Keratinocyte (primary cell): Measurements from ENCODE around the gene SLC66A1. TPM values are rescaled to one million over a fixed set of nuclear protein-coding genes. Genes with fewer than 3 reads are reported as not detected.

Source experiments
- DNase-seq: peaks from one replicate; pipeline ENCODE4 v3.0.0-alpha.2; 2011; ENCODE audit warnings: low read depth, missing footprints, low spot score
- FAIRE-seq: peaks from 2 replicates; lab custom pipeline; 2011; peaks lifted over from hg19 to GRCh38; lab: Jason Lieb, UNC
- H2AFZ ChIP-seq: 2 replicates; pipeline ENCODE4 v1.6.0; 2012; ENCODE audit warnings: low read length, control low read depth, inconsistent platforms; ENCODE audit not compliant: control insufficient read depth
- H3K27ac ChIP-seq: 2 replicates; pipeline ENCODE4 v1.5.1; 2011; ENCODE audit warnings: low read length; ENCODE audit not compliant: control insufficient read depth, insufficient read depth
- H3K27me3 ChIP-seq: 3 replicates; pipeline ENCODE4 v1.6.0; 2011; ENCODE audit warnings: low read length; ENCODE audit not compliant: control insufficient read depth, insufficient read depth; ENCODE audit errors: extremely low read depth
- H3K36me3 ChIP-seq, 2 experiments: 2 replicates in 1 of 2; 3 replicates in 1 of 2; pipeline ENCODE4 v1.5.1; 2011; ENCODE audit warnings: low read length in 2 of 2, mild to moderate bottlenecking in 1 of 2; ENCODE audit not compliant: control insufficient read depth in 2 of 2, insufficient read depth in 2 of 2; ENCODE audit errors: extremely low read depth in 1 of 2
- H3K4me1 ChIP-seq: 3 replicates; pipeline ENCODE4 v1.5.1; 2011; ENCODE audit warnings: low read length; ENCODE audit not compliant: control insufficient read depth, insufficient read depth; ENCODE audit errors: extremely low read depth
- H3K4me2 ChIP-seq: 3 replicates; pipeline ENCODE4 v1.6.0; 2011; ENCODE audit warnings: low read depth, low read length; ENCODE audit not compliant: control insufficient read depth, insufficient read depth; ENCODE audit errors: extremely low read depth
- H3K4me3 ChIP-seq, 3 experiments: fragments of 200-600 bp in 1 of 3; sonication (generic) in 1 of 3; 2 replicates in 2 of 3; 3 replicates in 1 of 3; pipeline ENCODE4 v1.5.1; 2011 to 2016; ENCODE audit warnings: low read length in 3 of 3, mild to moderate bottlenecking in 3 of 3, control low read depth in 2 of 3, inconsistent platforms in 1 of 3, low read depth in 1 of 3, mixed read lengths in 1 of 3, mixed run types in 1 of 3, moderate library complexity in 1 of 3; ENCODE audit not compliant: control insufficient read depth in 2 of 3, insufficient read depth in 2 of 3; ENCODE audit errors: extremely low read depth in 1 of 3
- H3K79me2 ChIP-seq: 2 replicates; pipeline ENCODE4 v1.6.0; 2012; ENCODE audit warnings: low read length; ENCODE audit not compliant: control insufficient read depth, insufficient read depth
- H3K9ac ChIP-seq: 3 replicates; pipeline ENCODE4 v1.6.0; 2011; ENCODE audit warnings: low read length; ENCODE audit not compliant: control insufficient read depth, insufficient read depth; ENCODE audit errors: extremely low read depth
- H3K9me1 ChIP-seq: 3 replicates; pipeline ENCODE4 v1.6.0; 2011; ENCODE audit warnings: low read length; ENCODE audit not compliant: control insufficient read depth, insufficient read depth; ENCODE audit errors: extremely low read depth
- H3K9me3 ChIP-seq: 2 replicates; pipeline ENCODE4 v1.5.1; 2012; ENCODE audit warnings: low read depth, low read length; ENCODE audit not compliant: control insufficient read depth
- H4K20me1 ChIP-seq: 3 replicates; pipeline ENCODE4 v1.6.0; 2011; ENCODE audit warnings: low read length; ENCODE audit not compliant: control insufficient read depth, insufficient read depth; ENCODE audit errors: extremely low read depth
- EZH2 ChIP-seq: IDR thresholded peaks from one replicate; pipeline ENCODE4 v1.6.1; 2012; ENCODE audit warnings: inconsistent platforms, mild to moderate bottlenecking, low read length, moderate library complexity
- dilution Hi-C: fragments of 300-500 bp; cut with MboI; formaldehyde crosslinking; loops from one replicate; pipeline ENCODE4 v1.7.0; 2020; ENCODE audit warnings: low sequenced_read_pairs; ENCODE audit not compliant: extremely low pct_ligation_motif_present
- polyA plus RNA-seq, 5 experiments: library from polyadenylated mRNA; depleted of rRNA in 3 of 5; stranded (reverse) in 3 of 5; stranded (forward) in 1 of 5; unstranded in 1 of 5; fragments of >200 nt; gene quantifications; 1 replicate in 1 of 5; 2 replicates in 3 of 5; 3 replicates in 1 of 5; pipeline versions ENCODE4 v1.2.1 to v1.2.3, GENCODE V29; 2011 to 2012; ENCODE audit warnings: missing spikeins in 2 of 5, low read depth in 1 of 5, low replicate concordance in 1 of 5
- TF ChIP-seq, protein P1 (sequence below), 3 experiments: IDR thresholded peaks in 1 of 3; conservative IDR thresholded peaks in 1 of 3; optimal IDR thresholded peaks in 1 of 3; 2 replicates in 2 of 3; 3 replicates in 1 of 3; pipeline versions ENCODE3 to v1.5.1; 2011; ENCODE audit warnings: low read length in 3 of 3, mild to moderate bottlenecking in 3 of 3, moderate library complexity in 2 of 3, control low read depth in 1 of 3, inconsistent platforms in 1 of 3; ENCODE audit not compliant: insufficient read depth in 2 of 3; ENCODE audit errors: extremely low read depth in 1 of 3

SLC66A1 gene
- polyA plus RNA-seq, 1 donor (not counting 4 experiments of a cell fraction or from before 2014, with no cell fraction given): 8.0 TPM

DNA sequence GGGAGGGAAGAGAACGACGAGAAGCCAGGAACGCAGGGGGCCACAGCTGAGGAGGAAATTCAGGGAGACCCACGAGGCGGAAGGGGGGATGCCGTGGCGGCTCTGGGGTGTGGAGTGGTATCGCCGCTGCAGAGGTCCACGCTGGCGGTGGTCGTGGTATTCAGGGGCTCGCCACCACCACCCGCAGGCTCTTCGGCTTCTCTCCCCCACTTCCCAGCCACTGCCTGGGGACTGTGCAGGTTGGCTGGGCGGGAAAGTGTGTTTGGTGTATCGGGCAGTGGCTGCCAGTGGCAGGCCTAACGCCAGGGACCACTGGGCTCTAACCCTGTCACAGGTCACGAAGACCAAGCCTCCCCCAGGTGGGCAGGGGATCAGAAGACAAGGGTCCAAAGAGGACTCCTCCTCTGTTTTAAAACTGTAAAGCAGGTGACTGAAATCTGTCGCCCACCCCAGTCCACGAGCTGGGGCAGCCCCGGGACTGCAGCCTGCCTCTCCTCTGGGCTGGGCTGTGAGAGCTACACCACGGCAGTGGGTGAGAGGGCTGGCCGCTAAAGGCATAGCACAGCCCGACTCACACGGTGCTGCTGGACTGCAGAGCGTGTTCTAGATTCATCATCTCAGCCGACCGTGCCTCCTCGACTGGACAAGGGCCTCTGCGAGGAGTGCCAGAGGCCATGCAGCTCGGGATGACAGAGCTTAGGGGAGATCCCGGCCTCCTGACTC, 30.9 kb downstream of the SLC66A1 start:
- Histone ChIP-seq H3K27ac (no peak overlapping the region), H3K9ac (no peak overlapping the region), H3K4me2 (no peak overlapping the region), H4K20me1 (peaks cover 4% of the 10 kb centered on the region), H3K4me3 (no peak overlapping the region), H2AFZ (no peak overlapping the region), H3K9me3 (no peaks in the 10 kb centered on the region), H3K27me3 (no peaks in the 10 kb centered on the region), H3K4me1 (peaks cover 2% of the 10 kb centered on the region), H3K36me3 (peaks cover 30 to 38% of the 10 kb centered on the region in 2 experiments), H3K9me1 (no peaks in the 10 kb centered on the region), H3K79me2 (no peaks in the 10 kb centered on the region)
- dilution Hi-C loops: no loop called here
- TF ChIP-seq, protein P1, sequence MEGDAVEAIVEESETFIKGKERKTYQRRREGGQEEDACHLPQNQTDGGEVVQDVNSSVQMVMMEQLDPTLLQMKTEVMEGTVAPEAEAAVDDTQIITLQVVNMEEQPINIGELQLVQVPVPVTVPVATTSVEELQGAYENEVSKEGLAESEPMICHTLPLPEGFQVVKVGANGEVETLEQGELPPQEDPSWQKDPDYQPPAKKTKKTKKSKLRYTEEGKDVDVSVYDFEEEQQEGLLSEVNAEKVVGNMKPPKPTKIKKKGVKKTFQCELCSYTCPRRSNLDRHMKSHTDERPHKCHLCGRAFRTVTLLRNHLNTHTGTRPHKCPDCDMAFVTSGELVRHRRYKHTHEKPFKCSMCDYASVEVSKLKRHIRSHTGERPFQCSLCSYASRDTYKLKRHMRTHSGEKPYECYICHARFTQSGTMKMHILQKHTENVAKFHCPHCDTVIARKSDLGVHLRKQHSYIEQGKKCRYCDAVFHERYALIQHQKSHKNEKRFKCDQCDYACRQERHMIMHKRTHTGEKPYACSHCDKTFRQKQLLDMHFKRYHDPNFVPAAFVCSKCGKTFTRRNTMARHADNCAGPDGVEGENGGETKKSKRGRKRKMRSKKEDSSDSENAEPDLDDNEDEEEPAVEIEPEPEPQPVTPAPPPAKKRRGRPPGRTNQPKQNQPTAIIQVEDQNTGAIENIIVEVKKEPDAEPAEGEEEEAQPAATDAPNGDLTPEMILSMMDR (optimal IDR thresholded peaks at IDR 0.05 in 1 of 3, IDR thresholded peaks at IDR 0.05 in 1 of 3, conservative IDR thresholded peaks at IDR 0.05 in 1 of 3; ENCODE audit: extremely low read depth in 1 of 3, insufficient read depth in 2 of 3, low read length in 3 of 3): no peak
- TF ChIP-seq EZH2: no peak
- FAIRE-seq: no peak
- no peak for DNase-seq

DNA sequence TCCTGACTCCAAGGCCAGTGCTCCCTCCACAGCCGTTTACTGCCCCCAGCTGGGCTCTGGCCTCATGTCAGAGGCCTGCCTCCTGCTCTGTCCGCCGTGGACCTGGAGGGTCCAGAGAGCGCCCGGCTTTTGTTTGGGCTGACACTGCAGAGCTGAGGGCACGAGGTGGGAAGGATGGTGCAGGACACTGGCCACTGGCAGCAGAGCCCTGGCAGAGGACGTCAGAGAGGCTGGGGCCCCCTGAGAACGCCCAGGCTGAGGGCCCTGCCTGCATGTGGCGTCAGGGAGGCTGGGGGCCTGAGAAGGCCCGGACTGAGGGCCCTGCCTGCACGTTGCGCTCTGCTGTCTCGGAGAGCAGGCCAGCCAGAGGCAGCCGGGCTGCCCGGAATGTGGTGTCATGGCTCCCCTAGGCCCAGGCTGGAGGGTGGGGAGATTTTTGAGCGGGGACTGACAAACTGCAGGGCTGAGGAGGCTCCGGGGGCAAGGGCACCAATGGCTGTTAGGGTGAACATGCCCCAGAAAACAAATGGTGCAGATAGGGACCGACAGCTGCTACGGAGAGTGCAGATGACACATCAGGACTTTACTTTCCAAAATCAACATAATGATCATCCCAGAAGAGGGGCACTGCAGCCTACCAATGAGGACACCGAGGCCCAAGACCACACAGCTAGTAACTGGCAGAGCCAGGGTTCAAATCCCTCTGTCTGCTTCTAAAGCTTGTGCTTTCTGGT, 31.7 kb downstream of the SLC66A1 start:
- H3K9ac ChIP-seq: no peak overlapping the region
- no peak overlapping the region for H3K27ac ChIP-seq
- H3K27me3 ChIP-seq: no peaks in the 10 kb centered on the region
- no peaks in the 10 kb centered on the region for H3K9me3 ChIP-seq
- peaks cover 32 to 45% of the 10 kb centered on the region in 2 experiments for H3K36me3 ChIP-seq
- no peak for FAIRE-seq
- dilution Hi-C loops: no loop called here
- no peaks in the 10 kb centered on the region for H3K79me2 ChIP-seq
- H3K4me2 ChIP-seq: no peak overlapping the region
- DNase-seq: no peak
- peaks cover 4% of the 10 kb centered on the region for H4K20me1 ChIP-seq
- no peaks in the 10 kb centered on the region for H3K9me1 ChIP-seq
- H3K4me1 ChIP-seq: peaks cover 2% of the 10 kb centered on the region
- H3K4me3 ChIP-seq: no peak overlapping the region
- no peak overlapping the region for H2AFZ ChIP-seq
- TF ChIP-seq, protein P1 (optimal IDR thresholded peaks at IDR 0.05 in 1 of 3, IDR thresholded peaks at IDR 0.05 in 1 of 3, conservative IDR thresholded peaks at IDR 0.05 in 1 of 3; ENCODE audit: extremely low read depth in 1 of 3, insufficient read depth in 2 of 3, low read length in 3 of 3): no peak
- TF ChIP-seq EZH2: no peak
